HepG2 (cell line): ENCODE results near the gene MCM6.

ENCODE experiments used
- CBFB ChIP-seq: sonication (generic); formaldehyde crosslinking; IDR thresholded peaks from 2 replicates; pipeline ENCODE4 v1.4.0; 2020; ENCODE audit warnings: missing genetic modification reagents
- CEBPZ ChIP-seq: IDR thresholded peaks from 2 replicates; pipeline ENCODE4 v1.6.1; 2012; ENCODE audit warnings: low read length, improper control_type of control experiment
- IRF9 ChIP-seq: sonication (generic); formaldehyde crosslinking; IDR thresholded peaks from 2 replicates; pipeline ENCODE4 v1.8.0; 2022; ENCODE audit warnings: missing genetic modification reagents, mild to moderate bottlenecking, borderline replicate concordance
- KMT2B ChIP-seq: IDR thresholded peaks from 2 replicates; pipeline ENCODE4 v1.6.1; 2016; ENCODE audit warnings: missing genetic modification reagents, missing compliant biosample characterization
- MAFK ChIP-seq, 2 experiments: IDR thresholded peaks in 1 of 2; conservative IDR thresholded peaks in 1 of 2; 2 replicates each; pipeline ENCODE4 v1.6.1; 2011; ENCODE audit warnings: improper control_type of control experiment in 2 of 2, low read length in 2 of 2
- PBX3 ChIP-seq: sonication (generic); formaldehyde crosslinking; IDR thresholded peaks from 2 replicates; pipeline ENCODE4 v1.8.1; 2023; ENCODE audit warnings: missing genetic modification reagents, inconsistent platforms, borderline replicate concordance
- RNF2 ChIP-seq: fragments of 450-650 bp; conservative IDR thresholded peaks from 2 replicates; pipeline ENCODE4 v1.6.1; 2016; ENCODE audit warnings: low read depth
- ZFX ChIP-seq: sonication (generic); formaldehyde crosslinking; IDR thresholded peaks from 2 replicates; pipeline ENCODE4 v1.4.0; 2020; ENCODE audit warnings: mild to moderate bottlenecking, low read depth, missing genetic modification reagents, moderate library complexity
- ZNF20 ChIP-seq: sonication (generic); formaldehyde crosslinking; IDR thresholded peaks from 2 replicates; pipeline ENCODE4 v1.4.0; 2020; ENCODE audit warnings: mild to moderate bottlenecking, moderate library complexity, missing genetic modification reagents

GRCh38 chr2:135821190-135821589 lies 55.1 kb downstream of the MCM6 start:
- TF ChIP-seq RNF2 (no peak), MAFK (conservative IDR thresholded peaks at IDR 0.05 in 1 of 2, IDR thresholded peaks at IDR 0.05 in 1 of 2; ENCODE audit: low read length in 2 of 2) (no peak), ZNF20 (CRISPR knock-in tag) (no peak), PBX3 (no peak), KMT2B (no peak), CEBPZ (no peak), CBFB (CRISPR knock-in tag) (no peak), ZFX (CRISPR knock-in tag) (no peak), IRF9 (CRISPR knock-in tag) (no peak)
